ENCODE data around the gene NCKAP5. TPM values are rescaled to one million over a fixed set of nuclear protein-coding genes. Genes with fewer than 3 reads are reported as not detected.

The NCKAP5 gene
- total and polyA plus RNA-seq, 9 of the 15 experiments (the other 6 are each of a cell fraction or from before 2014, with no cell fraction given): not detected

- Histone ChIP-seq H3K27me3 (ENCODE audit: control insufficient read depth in 2 of 2, insufficient read depth in 2 of 2, low read length in 2 of 2) (no peaks in the 10 kb centered on the region), H3K36me3 (ENCODE audit: control insufficient read depth, insufficient read depth, low read length) (no peaks in the 10 kb centered on the region), H4K20me1 (replicated peaks; ENCODE audit: control insufficient read depth, insufficient read depth, low read length) (no peaks in the 10 kb centered on the region), H3K79me2 (ENCODE audit: control insufficient read depth, insufficient read depth, low read length) (no peaks in the 10 kb centered on the region), H3K27ac (ENCODE audit: extremely low read depth, low read depth, low read length) (no peak overlapping the region), H3K4me1 (replicated peaks in 1 of 2; ENCODE audit: control insufficient read depth in 2 of 2, insufficient read depth in 2 of 2, low read length in 2 of 2) (no peaks in the 10 kb centered on the region), H3K9me1 (ENCODE audit: control insufficient read depth, insufficient read depth, low read length) (no peaks in the 10 kb centered on the region), H3K9ac (ENCODE audit: insufficient read depth in 1 of 2, low read depth in 2 of 2, low read length in 2 of 2) (no peak overlapping the region), H3K4me2 (ENCODE audit: insufficient read depth, low read length) (no peak overlapping the region), H2AFZ (ENCODE audit: low read depth, low read length) (no peak overlapping the region), H3K9me3 (replicated peaks; ENCODE audit: control insufficient read depth, insufficient read depth, low read depth, low read length) (no peaks in the 10 kb centered on the region), H3K4me3 (no peak overlapping the region)
- intact Hi-C loops (cut with micrococcal nuclease): no loop called here
- CTCF ChIA-PET (ENCODE audit: low intra/inter-chr PET ratio): no interaction called here
- in situ Hi-C loops (cut with MboI): no loop called here
- no peak for TF ChIP-seq RFX1 (IDR thresholded peaks at IDR 0.05)
- DNase-seq (ENCODE audit: extremely low read depth in 1 of 4, low spot score in 3 of 4) (no peak), ATAC-seq (no peak), FAIRE-seq (no peak)
- POLR2A ChIA-PET: no interaction called here
- no TSS peak for BruUV-seq (replicated peaks)
- WGBS (ENCODE audit: insufficient coverage, low coverage, missing lambda C conversion rate): 0% methylated on average over 1 of the region's 1 CpG
Observed at GRCh38 chr2:132953771-132954170, 614.5 kb downstream of the NCKAP5 start.

DNA sequence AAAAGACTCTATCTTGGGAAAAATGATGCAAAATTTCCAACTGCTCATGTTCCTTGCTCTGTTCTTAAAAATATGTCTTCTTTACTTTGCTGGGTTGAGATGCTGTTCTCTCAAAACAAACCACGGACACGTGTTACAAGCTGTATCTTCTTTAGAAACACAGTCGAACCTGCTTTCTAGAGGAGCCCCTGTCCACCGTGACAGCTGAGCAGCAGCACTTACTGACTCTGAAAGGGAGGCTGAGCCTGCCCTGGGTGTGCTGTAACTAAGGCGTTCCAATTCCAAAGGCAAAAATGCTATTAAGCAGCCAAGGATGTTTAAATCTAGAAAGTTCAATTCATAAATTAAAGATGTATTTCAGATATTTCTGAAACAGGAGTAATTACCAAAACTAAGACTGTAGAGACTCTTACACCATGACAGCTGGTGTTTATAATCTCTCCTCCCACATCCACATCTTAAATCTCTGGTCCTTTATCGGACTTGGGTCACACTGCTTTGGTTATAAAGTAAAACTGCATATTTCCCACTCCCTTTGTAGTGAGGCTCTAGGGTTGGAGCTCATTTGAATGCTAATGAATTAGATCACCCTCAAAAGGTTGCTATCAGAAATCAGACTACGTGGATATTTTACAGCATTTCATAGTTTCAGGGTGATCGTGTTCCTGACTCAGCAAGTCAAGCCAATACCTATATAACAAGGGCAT is 617.1 kb downstream of the NCKAP5 start:
- WGBS (ENCODE audit: insufficient coverage, low coverage, missing lambda C conversion rate): 2% methylated on average over 8 of the region's 8 CpGs
- Histone ChIP-seq H4K20me1 (replicated peaks; ENCODE audit: control insufficient read depth, insufficient read depth, low read length) (no peaks in the 10 kb centered on the region), H3K27me3 (ENCODE audit: control insufficient read depth in 2 of 2, insufficient read depth in 2 of 2, low read length in 2 of 2) (no peaks in the 10 kb centered on the region), H3K27ac (ENCODE audit: extremely low read depth, low read depth, low read length) (no peak overlapping the region), H3K4me1 (replicated peaks in 1 of 2; ENCODE audit: control insufficient read depth in 2 of 2, insufficient read depth in 2 of 2, low read length in 2 of 2) (no peaks in the 10 kb centered on the region), H3K4me3 (no peak overlapping the region), H3K4me2 (ENCODE audit: insufficient read depth, low read length) (no peak overlapping the region), H3K9me3 (replicated peaks; ENCODE audit: control insufficient read depth, insufficient read depth, low read depth, low read length) (no peaks in the 10 kb centered on the region), H2AFZ (ENCODE audit: low read depth, low read length) (no peak overlapping the region), H3K9ac (ENCODE audit: insufficient read depth in 1 of 2, low read depth in 2 of 2, low read length in 2 of 2) (no peak overlapping the region), H3K36me3 (ENCODE audit: control insufficient read depth, insufficient read depth, low read length) (no peaks in the 10 kb centered on the region), H3K9me1 (ENCODE audit: control insufficient read depth, insufficient read depth, low read length) (no peaks in the 10 kb centered on the region), H3K79me2 (ENCODE audit: control insufficient read depth, insufficient read depth, low read length) (no peaks in the 10 kb centered on the region)
- no peak for FAIRE-seq
- in situ Hi-C loops (cut with MboI) (no loop called here), intact Hi-C loops (cut with micrococcal nuclease) (no loop called here)
- BruUV-seq (replicated peaks): no TSS peak
- DNase-seq (ENCODE audit: extremely low read depth in 1 of 4, low spot score in 3 of 4): no peak
- ChIA-PET POLR2A (no interaction called here), CTCF (ENCODE audit: low intra/inter-chr PET ratio) (no interaction called here)
- TF ChIP-seq MCM5 (IDR thresholded peaks at IDR 0.05; ENCODE audit: low read depth) (no peak), ZNF124 (CRISPR knock-in tag; IDR thresholded peaks at IDR 0.05) (no peak), SMAD4 (CRISPR knock-in tag; conservative IDR thresholded peaks at IDR 0.05) (no peak), MCM7 (IDR thresholded peaks at IDR 0.05) (no peak), PURB (CRISPR knock-in tag; IDR thresholded peaks at IDR 0.05; ENCODE audit: low read depth) (no peak)
- no peak for ATAC-seq

All from K562 (cell line).